B cell (primary cell): Measurements from ENCODE around the gene RNF114. TPM values are rescaled to one million over a fixed set of nuclear protein-coding genes. Genes with fewer than 3 reads are reported as not detected.
A peak's percentile ranks its signal among the peaks of the same experiment; 100 is the strongest.

Experiments used
- ATAC-seq: fragments of 200-7000 bp; cut with Tn5 transposase; one replicate; pipeline ENCODE4 v1.10.0; 2021; ENCODE audit warnings: low read depth, mild to moderate bottlenecking, moderate number of reproducible peaks, moderate library complexity
- CTCF ChIA-PET: fragments of 350-600 bp; sonication (Branson Sonifier 250); formaldehyde crosslinking; loops from one replicate; lab custom pipeline; 2021; ENCODE audit warnings: antibody characterized with exemption, inconsistent platforms; lab: Charles Lee
- POLR2A ChIA-PET: fragments of 350-600 bp; sonication (Branson Sonifier 250); formaldehyde crosslinking; loops from one replicate; lab custom pipeline; 2021; ENCODE audit warnings: antibody characterized with exemption; lab: Charles Lee
- DNase-seq: peaks from one replicate; pipeline ENCODE4 v3.0.0; 2013
- H2AFZ ChIP-seq: 2 replicates; pipeline ENCODE4 v1.6.1; 2012; ENCODE audit warnings: mild to moderate bottlenecking, low read depth, low read length; ENCODE audit not compliant: insufficient read depth, poor library complexity, severe bottlenecking
- H3K27ac ChIP-seq, 2 donors: 1 replicate in 1 of 2; 2 replicates in 1 of 2; pipeline ENCODE4 v1.5.1; 2012 to 2013; ENCODE audit warnings: low read length in 2 of 2, mild to moderate bottlenecking in 2 of 2, moderate library complexity in 1 of 2
- H3K27me3 ChIP-seq, 4 experiments: fragments of 200-600 bp in 1 of 4; sonication (generic) in 1 of 4; replicated peaks in 1 of 4; 1 replicate in 2 of 4; 2 replicates in 2 of 4; pipeline versions ENCODE4 v1.6.1 to v1.7.0; 2013 to 2016; ENCODE audit warnings: low read length in 3 of 4, mild to moderate bottlenecking in 2 of 4, mixed read lengths in 1 of 4, moderate library complexity in 1 of 4; ENCODE audit not compliant: insufficient read depth in 4 of 4, control insufficient read depth in 3 of 4; ENCODE audit errors: control extremely low read depth in 1 of 4
- H3K36me3 ChIP-seq, 2 experiments: replicated peaks in 1 of 2; 1 replicate in 1 of 2; 2 replicates in 1 of 2; pipeline versions ENCODE4 v1.6.1 to v1.7.1; 2013; ENCODE audit warnings: low read length in 1 of 2; ENCODE audit not compliant: insufficient read depth in 2 of 2, control insufficient read depth in 1 of 2; ENCODE audit errors: control extremely low read depth in 1 of 2, extremely low read depth in 1 of 2
- H3K4me1 ChIP-seq, 2 donors: fragments of 200-600 bp in 1 of 2; sonication (generic) in 1 of 2; 1 replicate in 1 of 2; 2 replicates in 1 of 2; pipeline versions ENCODE4 v1.5.1 to v1.6.1; 2013 to 2017; ENCODE audit warnings: low read length in 2 of 2; ENCODE audit not compliant: control insufficient read depth in 2 of 2, insufficient read depth in 2 of 2
- H3K4me2 ChIP-seq: replicated peaks from 2 replicates; pipeline ENCODE3; 2012; ENCODE audit warnings: mild to moderate bottlenecking, low read depth, low read length; ENCODE audit not compliant: poor library complexity, severe bottlenecking
- H3K4me3 ChIP-seq, 5 experiments: fragments of 200-600 bp in 1 of 5; sonication (generic) in 1 of 5; 1 replicate in 3 of 5; 2 replicates in 2 of 5; pipeline versions ENCODE4 v1.5.1 to v1.7.0; 2011 to 2016; ENCODE audit warnings: low read length in 4 of 5, mild to moderate bottlenecking in 4 of 5, low read depth in 2 of 5, control low read depth in 1 of 5, moderate library complexity in 1 of 5; ENCODE audit not compliant: insufficient read depth in 1 of 5; ENCODE audit errors: control extremely low read depth in 1 of 5, extremely low read depth in 1 of 5
- H3K79me2 ChIP-seq: fragments of 200-600 bp; sonication (generic); one replicate; pipeline ENCODE4 v1.6.0; 2016; ENCODE audit warnings: low read length; ENCODE audit not compliant: control insufficient read depth, insufficient read depth
- H3K9ac ChIP-seq: fragments of 200-600 bp; sonication (generic); 2 replicates; pipeline ENCODE4 v1.6.1; 2017; ENCODE audit warnings: mild to moderate bottlenecking, low read length, moderate library complexity
- H3K9me3 ChIP-seq, 3 donors: one replicate each; pipeline versions ENCODE4 v1.6.1 to v1.7.1; 2013; ENCODE audit warnings: low read length in 2 of 3; ENCODE audit not compliant: control insufficient read depth in 2 of 3, insufficient read depth in 1 of 3; ENCODE audit errors: control extremely low read depth in 1 of 3
- H4K20me1 ChIP-seq: 2 replicates; pipeline ENCODE4 v1.6.0; 2012; ENCODE audit warnings: mild to moderate bottlenecking, low read length; ENCODE audit not compliant: insufficient read depth, control insufficient read depth, poor library complexity, severe bottlenecking
- H3K27ac Mint-ChIP-seq: one replicate; pipeline ENCODE4 v1.8.0; 2021; ENCODE audit warnings: mixed read lengths
- H3K27me3 Mint-ChIP-seq: one replicate; pipeline ENCODE4 v1.8.0; 2021; ENCODE audit warnings: mixed read lengths
- H3K4me1 Mint-ChIP-seq: one replicate; pipeline ENCODE4 v1.8.0; 2021; ENCODE audit warnings: mixed read lengths
- H3K4me3 Mint-ChIP-seq: one replicate; pipeline ENCODE4 v1.8.0; 2021; ENCODE audit warnings: mixed read lengths
- H3K9me3 Mint-ChIP-seq: one replicate; pipeline ENCODE4 v1.8.0; 2022; ENCODE audit warnings: mixed read lengths; ENCODE audit not compliant: insufficient read depth
- EZH2 ChIP-seq: IDR thresholded peaks from 2 replicates; pipeline ENCODE4 v1.6.1; 2012; ENCODE audit warnings: borderline replicate concordance, low read depth, mild to moderate bottlenecking, moderate library complexity, low read length; ENCODE audit not compliant: insufficient read depth, poor library complexity, severe bottlenecking
- WGBS: methylation state at CpG from one replicate; pipeline ENCODE4 v1.1.5; 2013; ENCODE audit warnings: missing lambda C conversion rate; ENCODE audit not compliant: insufficient coverage; 5-methylcytosine and 5-hydroxymethylcytosine counted together
- intact Hi-C: fragments of 100-400 bp; cut with micrococcal nuclease; formaldehyde crosslinking; loops from one replicate; pipeline ENCODE4 v1.10.0; 2022
- polyA plus RNA-seq: library from polyadenylated mRNA; depleted of rRNA; stranded (reverse); fragments of >200 nt; gene quantifications from 2 replicates; pipeline ENCODE4 v1.2.3, GENCODE V29; 2012
- total RNA-seq, 2 donors: library from RNA; stranded (reverse); fragments of 120-200 nt in 1 of 2; gene quantifications; 1 replicate in 1 of 2; 2 replicates in 1 of 2; pipeline versions ENCODE4 v1.2.3 to v1.2.4, GENCODE V29; 2013 to 2022
- TF ChIP-seq, protein P1 (sequence below): fragments of 200-600 bp; IDR thresholded peaks from one replicate; pipeline ENCODE4 v1.8.0; 2022; ENCODE audit warnings: antibody characterized with exemption, mild to moderate bottlenecking

Gene RNF114
- total and polyA plus RNA-seq, 2 donors (not counting 1 experiment from before 2014, with no cell fraction given): 81.7 to 117 TPM

DNA sequence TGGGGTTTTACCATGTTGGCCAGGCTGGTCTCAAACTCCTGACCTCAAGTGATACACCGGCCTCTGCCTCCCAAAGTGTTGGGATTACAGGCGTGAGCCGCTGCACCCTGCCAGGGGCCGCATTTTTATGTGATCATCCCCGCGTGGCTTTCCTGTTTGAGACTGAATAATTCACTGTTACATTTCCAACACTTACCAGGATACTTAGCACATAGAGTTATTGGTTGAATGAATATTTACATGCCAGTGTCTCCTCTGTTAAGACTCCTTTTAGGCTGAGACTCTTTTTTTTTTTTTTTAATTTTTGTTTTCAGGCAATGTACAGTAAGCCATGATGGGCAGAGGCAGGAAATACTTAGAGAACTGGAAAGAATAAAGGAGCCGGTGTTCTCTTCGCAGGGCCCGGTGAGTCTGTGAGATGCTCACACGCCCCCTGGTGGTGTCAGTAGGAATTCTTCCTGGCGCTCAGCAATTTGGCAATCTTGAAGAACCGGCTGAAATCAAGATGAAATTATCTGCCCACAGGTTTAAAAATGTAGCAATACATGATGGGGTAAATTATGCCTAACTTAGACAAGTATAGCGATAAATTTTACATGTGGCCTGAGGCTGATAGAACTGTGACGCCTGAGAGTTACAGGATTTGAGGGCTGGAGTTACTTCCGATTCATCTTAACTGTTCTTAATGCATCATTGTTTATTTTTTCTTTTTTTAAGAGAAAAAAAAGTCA lies 7.6 kb upstream of the RNF114 start:
- Histone ChIP-seq H3K36me3 (no peaks in the 10 kb centered on the region), H3K4me3 (no peak overlapping the region), H3K9me3 (no peaks in the 10 kb centered on the region), H3K9ac (no peak overlapping the region), H4K20me1 (no peaks in the 10 kb centered on the region), H3K4me1 (no peaks in the 10 kb centered on the region), H3K27me3 (no peaks in the 10 kb centered on the region), H2AFZ (peak overlapping the region; percentile 20), H3K4me2 (peak overlapping the region; percentile 17), H3K27ac (no peak overlapping the region), H3K79me2 (no peaks in the 10 kb centered on the region)
- ATAC-seq: peak; percentile 91
- TF ChIP-seq, protein P1, sequence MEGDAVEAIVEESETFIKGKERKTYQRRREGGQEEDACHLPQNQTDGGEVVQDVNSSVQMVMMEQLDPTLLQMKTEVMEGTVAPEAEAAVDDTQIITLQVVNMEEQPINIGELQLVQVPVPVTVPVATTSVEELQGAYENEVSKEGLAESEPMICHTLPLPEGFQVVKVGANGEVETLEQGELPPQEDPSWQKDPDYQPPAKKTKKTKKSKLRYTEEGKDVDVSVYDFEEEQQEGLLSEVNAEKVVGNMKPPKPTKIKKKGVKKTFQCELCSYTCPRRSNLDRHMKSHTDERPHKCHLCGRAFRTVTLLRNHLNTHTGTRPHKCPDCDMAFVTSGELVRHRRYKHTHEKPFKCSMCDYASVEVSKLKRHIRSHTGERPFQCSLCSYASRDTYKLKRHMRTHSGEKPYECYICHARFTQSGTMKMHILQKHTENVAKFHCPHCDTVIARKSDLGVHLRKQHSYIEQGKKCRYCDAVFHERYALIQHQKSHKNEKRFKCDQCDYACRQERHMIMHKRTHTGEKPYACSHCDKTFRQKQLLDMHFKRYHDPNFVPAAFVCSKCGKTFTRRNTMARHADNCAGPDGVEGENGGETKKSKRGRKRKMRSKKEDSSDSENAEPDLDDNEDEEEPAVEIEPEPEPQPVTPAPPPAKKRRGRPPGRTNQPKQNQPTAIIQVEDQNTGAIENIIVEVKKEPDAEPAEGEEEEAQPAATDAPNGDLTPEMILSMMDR: peak; percentile 95
- TF ChIP-seq EZH2: no peak
- 17% methylated on average over 10 of the region's 15 CpGs for WGBS
- Mint-ChIP-seq H3K4me1 (peaks cover 4% of the 10 kb centered on the region), H3K27me3 (peaks cover 9% of the 10 kb centered on the region), H3K4me3 (no peak overlapping the region), H3K9me3 (no peaks in the 10 kb centered on the region), H3K27ac (peak overlapping the region; percentile 15)
- intact Hi-C loops: loop anchor here (1.0 kb wide), 3 partner anchors 8 to 317 kb away; partner anchors contain the start of genes RNF114 and SPATA2
- POLR2A ChIA-PET: no interaction called here
- CTCF ChIA-PET: interaction anchor here (0.7 kb wide), 1 partner anchor 22 kb away, joined by 4 read pairs; no protein-coding TSS in a partner anchor
- DNase-seq: peak; percentile 81

DNA sequence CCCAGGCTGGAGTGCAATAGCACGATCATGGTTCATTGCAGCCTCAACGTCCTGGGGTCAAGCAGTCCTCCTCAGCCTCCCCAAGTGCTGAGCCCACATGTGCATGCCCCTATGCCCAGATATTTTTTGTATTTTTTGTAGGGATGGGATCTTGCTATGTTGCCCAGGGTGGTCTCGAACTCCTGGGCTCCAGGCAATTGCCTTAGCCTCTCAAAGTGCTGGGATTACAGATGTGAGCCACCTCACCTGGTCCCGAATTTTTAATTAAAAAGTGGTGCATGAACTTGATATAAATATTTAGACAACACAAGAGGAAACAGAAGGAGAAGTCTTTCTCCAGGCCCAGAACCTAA lies 7.1 kb upstream of the RNF114 start:
- Histone ChIP-seq H3K9me3 (no peaks in the 10 kb centered on the region), H3K36me3 (no peaks in the 10 kb centered on the region), H3K4me3 (no peak overlapping the region), H3K9ac (no peak overlapping the region), H3K79me2 (no peaks in the 10 kb centered on the region), H3K27ac (no peak overlapping the region), H4K20me1 (no peaks in the 10 kb centered on the region), H3K4me2 (peak overlapping the region; percentile 17), H3K4me1 (no peaks in the 10 kb centered on the region), H2AFZ (peak overlapping the region; percentile 20), H3K27me3 (no peaks in the 10 kb centered on the region)
- DNase-seq (no peak), ATAC-seq (no peak)
- peaks cover 8% of the 10 kb centered on the region for H3K4me1 Mint-ChIP-seq
- 7% methylated on average over 2 of the region's 4 CpGs for WGBS
- peaks cover 7% of the 10 kb centered on the region for H3K27me3 Mint-ChIP-seq
- TF ChIP-seq, protein P1: no peak
- no peak for TF ChIP-seq EZH2
- no peaks in the 10 kb centered on the region for H3K9me3 Mint-ChIP-seq
- H3K4me3 Mint-ChIP-seq: no peak overlapping the region
- H3K27ac Mint-ChIP-seq: no peak overlapping the region
- CTCF ChIA-PET: interaction anchor here (1.5 kb wide), 1 partner anchor 12 kb away, joined by 3 read pairs; no protein-coding TSS in a partner anchor
- POLR2A ChIA-PET: no interaction called here
- intact Hi-C loops: no loop called here
